ENCODE data around the gene TERF2IP.

DNA sequence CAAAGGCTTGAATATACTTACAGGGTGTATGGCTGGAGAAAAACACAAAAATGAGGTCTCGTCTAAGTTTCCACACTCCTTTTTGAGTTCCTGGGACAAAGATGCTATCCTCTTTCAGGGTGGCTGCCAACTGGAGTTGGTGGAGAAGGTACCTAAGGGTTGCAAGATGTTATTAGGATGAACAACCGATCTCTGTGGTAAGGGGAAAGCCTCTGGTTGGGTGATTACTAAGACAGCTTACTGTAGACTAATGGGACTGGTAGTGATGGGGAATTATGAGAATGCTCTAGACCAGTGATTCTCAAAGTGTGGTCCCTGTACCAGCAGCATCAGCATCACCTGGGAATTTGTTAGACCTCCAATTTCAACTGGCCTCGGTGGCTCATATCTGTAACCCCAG, 30.5 kb upstream of the TERF2IP start:
- TF ChIP-seq CTCF (conservative IDR thresholded peaks at IDR 0.05) (no peak), ZFX (IDR thresholded peaks at IDR 0.05) (no peak)
